HepG2 (cell line): Measurements from ENCODE around the gene MCEE. TPM values are rescaled to one million over a fixed set of nuclear protein-coding genes. Genes with fewer than 3 reads are reported as not detected.

ENCODE experiments used
- ATAD3A ChIP-seq: sonication (generic); formaldehyde crosslinking; IDR thresholded peaks from 2 replicates; pipeline ENCODE4 v1.4.0; 2020; ENCODE audit warnings: missing genetic modification reagents
- HOXA3 ChIP-seq: sonication (generic); formaldehyde crosslinking; IDR thresholded peaks from 2 replicates; pipeline ENCODE4 v1.5.0; 2020; ENCODE audit warnings: missing genetic modification reagents
- KDM6A ChIP-seq: IDR thresholded peaks from 2 replicates; pipeline ENCODE4 v1.6.1; 2016; ENCODE audit warnings: low read depth
- SNAPC4 ChIP-seq: sonication (generic); formaldehyde crosslinking; IDR thresholded peaks from 2 replicates; pipeline ENCODE4 v1.4.0; 2020; ENCODE audit warnings: mild to moderate bottlenecking, missing genetic modification reagents
- SRSF4 ChIP-seq: fragments of 200-400 bp; formaldehyde crosslinking; IDR thresholded peaks from one replicate; pipeline ENCODE4 v1.6.1; 2018; ENCODE audit warnings: mild to moderate bottlenecking, low read depth, low read length, moderate library complexity; ENCODE audit not compliant: poor library complexity, severe bottlenecking
- TOPORS ChIP-seq: sonication (generic); formaldehyde crosslinking; IDR thresholded peaks from 2 replicates; pipeline ENCODE4 v1.8.0; 2023; ENCODE audit warnings: mild to moderate bottlenecking, missing genetic modification reagents
- ZBTB43 ChIP-seq: sonication (generic); formaldehyde crosslinking; conservative IDR thresholded peaks from 2 replicates; pipeline ENCODE4 v1.4.0; 2020; ENCODE audit warnings: missing genetic modification reagents
- ZIK1 ChIP-seq: sonication (generic); formaldehyde crosslinking; IDR thresholded peaks from 2 replicates; pipeline ENCODE4 v1.5.0; 2020; ENCODE audit warnings: mild to moderate bottlenecking, low read depth, missing genetic modification reagents, borderline replicate concordance
- ZNF234 ChIP-seq: sonication (generic); formaldehyde crosslinking; conservative IDR thresholded peaks from 2 replicates; pipeline ENCODE4 v1.5.1; 2020; ENCODE audit warnings: mild to moderate bottlenecking, missing genetic modification reagents
- ZNF34 ChIP-seq: sonication (generic); formaldehyde crosslinking; IDR thresholded peaks from 2 replicates; pipeline ENCODE4 v1.4.0; 2020; ENCODE audit warnings: mild to moderate bottlenecking, missing genetic modification reagents, borderline replicate concordance
- ZNF558 ChIP-seq: sonication (generic); formaldehyde crosslinking; IDR thresholded peaks from 2 replicates; pipeline ENCODE4 v1.9.0; 2022; ENCODE audit warnings: mild to moderate bottlenecking, missing genetic modification reagents, borderline replicate concordance
- ZNF607 ChIP-seq: sonication (generic); formaldehyde crosslinking; IDR thresholded peaks from 2 replicates; pipeline ENCODE4 v1.5.1; 2020; ENCODE audit warnings: missing genetic modification reagents, mild to moderate bottlenecking, borderline replicate concordance
- ZSCAN20 ChIP-seq: sonication (generic); formaldehyde crosslinking; IDR thresholded peaks from 2 replicates; pipeline ENCODE4 v1.4.0; 2020; ENCODE audit warnings: missing genetic modification reagents, mild to moderate bottlenecking, borderline replicate concordance
- polyA plus RNA-seq, 8 experiments: library from polyadenylated mRNA; depleted of rRNA in 3 of 8; stranded (reverse) in 7 of 8; unstranded in 1 of 8; fragments of >200 nt; fragmentation: Illumina TruSeq in 4 of 8; extraction: Trizol in 4 of 8; gene quantifications; 2 replicates each; pipeline versions ENCODE4 v1.2.1 to v1.2.3, GENCODE V29; 2011 to 2016; ENCODE audit warnings: low read depth in 4 of 8, missing spikeins in 1 of 8, mixed read lengths in 1 of 8; ENCODE audit not compliant: insufficient read depth in 1 of 8
- total RNA-seq, 5 experiments: library from RNA; depleted of rRNA; stranded (reverse); fragments of >200 nt; fragmentation: Illumina TruSeq; extraction: Trizol; gene quantifications; 2 replicates each; pipeline ENCODE4 v1.2.3, GENCODE V29; 2016; ENCODE audit warnings: low read depth in 1 of 5
- TF ChIP-seq, protein P1 (sequence below): IDR thresholded peaks from 2 replicates; pipeline ENCODE4 v1.6.1; 2016
- TF ChIP-seq, protein P2 (sequence below): sonication (generic); formaldehyde crosslinking; IDR thresholded peaks from 2 replicates; pipeline ENCODE4 v1.5.1; 2020; ENCODE audit warnings: mild to moderate bottlenecking, moderate library complexity, missing genetic modification reagents
- TF ChIP-seq, protein P3 (sequence below): sonication (generic); formaldehyde crosslinking; IDR thresholded peaks from 2 replicates; pipeline ENCODE4 v1.4.0; 2020; ENCODE audit warnings: missing genetic modification reagents, borderline replicate concordance

Gene MCEE
- total and polyA plus RNA-seq, 2 of the 13 experiments (the other 11 are each of a cell fraction or from before 2014, with no cell fraction given) = 32.0 to 66.9 TPM

DNA sequence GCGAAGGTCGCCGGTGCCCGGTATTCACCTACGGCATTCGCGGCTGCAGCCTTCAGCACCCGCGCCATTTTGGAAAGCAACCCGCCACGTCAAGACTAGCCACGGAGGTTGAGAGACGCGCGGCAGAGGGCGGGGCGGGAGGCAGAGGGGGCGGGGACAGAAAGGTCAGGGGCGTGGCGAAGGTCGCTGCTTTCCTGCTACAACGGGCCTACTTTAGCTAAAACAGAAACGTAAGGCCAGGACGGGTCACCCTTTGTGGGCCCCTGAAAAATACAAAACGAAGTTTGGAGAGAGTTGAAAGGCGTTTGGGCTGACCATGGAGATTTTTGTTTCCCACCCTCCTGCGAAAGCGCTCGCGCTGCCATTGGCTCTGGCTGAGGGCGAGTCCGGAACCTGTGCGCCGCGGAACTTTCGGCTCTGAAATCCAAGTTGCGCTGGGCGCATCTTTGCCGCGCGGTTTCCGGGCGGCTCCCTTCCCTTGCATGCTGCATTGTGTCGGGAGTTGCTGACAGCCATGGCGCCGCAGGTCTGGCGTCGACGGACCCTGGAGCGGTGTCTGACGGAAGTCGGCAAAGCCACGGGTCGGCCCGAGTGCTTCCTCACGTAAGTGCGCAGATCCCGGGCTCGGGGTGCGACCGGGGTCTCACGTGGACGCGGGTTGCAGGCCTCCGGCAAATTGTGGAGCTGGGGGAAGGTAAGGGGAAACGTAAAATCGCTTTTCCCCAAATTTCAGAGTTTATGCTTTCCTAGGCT, at the start of gene MCEE, which contains the start of gene MPHOSPH10 (continued):
- TF ChIP-seq ZSCAN20 (CRISPR knock-in tag) (peak; percentile 77), ATAD3A (no peak), SRSF4 (peak; percentile 90), ZNF34 (CRISPR knock-in tag) (peak; percentile 18; the same call in 1 of the 2 replicates), ZNF234 (CRISPR knock-in tag) (no peak; the same call in none of the 2 replicates), SNAPC4 (CRISPR knock-in tag) (0 out of 2 replicates have a peak, but pooled peaks have one; percentile 72), HOXA3 (CRISPR knock-in tag) (peak; percentile 85), TOPORS (peak; percentile 64), ZNF558 (CRISPR knock-in tag) (peak; percentile 95; the same call in 1 of the 2 replicates), ZNF607 (CRISPR knock-in tag) (peak; percentile 56), KDM6A (CRISPR knock-in tag) (no peak; the same call in 1 of the 2 replicates), ZBTB43 (CRISPR knock-in tag) (peak; percentile 86), ZIK1 (peak; percentile 63)
- TF ChIP-seq, protein P1, sequence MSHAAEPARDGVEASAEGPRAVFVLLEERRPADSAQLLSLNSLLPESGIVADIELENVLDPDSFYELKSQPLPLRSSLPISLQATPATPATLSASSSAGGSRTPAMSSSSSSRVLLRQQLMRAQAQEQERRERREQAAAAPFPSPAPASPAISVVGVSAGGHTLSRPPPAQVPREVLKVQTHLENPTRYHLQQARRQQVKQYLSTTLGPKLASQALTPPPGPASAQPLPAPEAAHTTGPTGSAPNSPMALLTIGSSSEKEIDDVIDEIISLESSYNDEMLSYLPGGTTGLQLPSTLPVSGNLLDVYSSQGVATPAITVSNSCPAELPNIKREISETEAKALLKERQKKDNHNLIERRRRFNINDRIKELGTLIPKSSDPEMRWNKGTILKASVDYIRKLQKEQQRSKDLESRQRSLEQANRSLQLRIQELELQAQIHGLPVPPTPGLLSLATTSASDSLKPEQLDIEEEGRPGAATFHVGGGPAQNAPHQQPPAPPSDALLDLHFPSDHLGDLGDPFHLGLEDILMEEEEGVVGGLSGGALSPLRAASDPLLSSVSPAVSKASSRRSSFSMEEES (CRISPR knock-in tag) = 0 out of 2 replicates have a peak, but pooled peaks have one; percentile 47
- TF ChIP-seq, protein P2, sequence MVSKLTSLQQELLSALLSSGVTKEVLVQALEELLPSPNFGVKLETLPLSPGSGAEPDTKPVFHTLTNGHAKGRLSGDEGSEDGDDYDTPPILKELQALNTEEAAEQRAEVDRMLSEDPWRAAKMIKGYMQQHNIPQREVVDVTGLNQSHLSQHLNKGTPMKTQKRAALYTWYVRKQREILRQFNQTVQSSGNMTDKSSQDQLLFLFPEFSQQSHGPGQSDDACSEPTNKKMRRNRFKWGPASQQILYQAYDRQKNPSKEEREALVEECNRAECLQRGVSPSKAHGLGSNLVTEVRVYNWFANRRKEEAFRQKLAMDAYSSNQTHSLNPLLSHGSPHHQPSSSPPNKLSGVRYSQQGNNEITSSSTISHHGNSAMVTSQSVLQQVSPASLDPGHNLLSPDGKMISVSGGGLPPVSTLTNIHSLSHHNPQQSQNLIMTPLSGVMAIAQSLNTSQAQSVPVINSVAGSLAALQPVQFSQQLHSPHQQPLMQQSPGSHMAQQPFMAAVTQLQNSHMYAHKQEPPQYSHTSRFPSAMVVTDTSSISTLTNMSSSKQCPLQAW (CRISPR knock-in tag) = peak; percentile 83
- TF ChIP-seq, protein P3, sequence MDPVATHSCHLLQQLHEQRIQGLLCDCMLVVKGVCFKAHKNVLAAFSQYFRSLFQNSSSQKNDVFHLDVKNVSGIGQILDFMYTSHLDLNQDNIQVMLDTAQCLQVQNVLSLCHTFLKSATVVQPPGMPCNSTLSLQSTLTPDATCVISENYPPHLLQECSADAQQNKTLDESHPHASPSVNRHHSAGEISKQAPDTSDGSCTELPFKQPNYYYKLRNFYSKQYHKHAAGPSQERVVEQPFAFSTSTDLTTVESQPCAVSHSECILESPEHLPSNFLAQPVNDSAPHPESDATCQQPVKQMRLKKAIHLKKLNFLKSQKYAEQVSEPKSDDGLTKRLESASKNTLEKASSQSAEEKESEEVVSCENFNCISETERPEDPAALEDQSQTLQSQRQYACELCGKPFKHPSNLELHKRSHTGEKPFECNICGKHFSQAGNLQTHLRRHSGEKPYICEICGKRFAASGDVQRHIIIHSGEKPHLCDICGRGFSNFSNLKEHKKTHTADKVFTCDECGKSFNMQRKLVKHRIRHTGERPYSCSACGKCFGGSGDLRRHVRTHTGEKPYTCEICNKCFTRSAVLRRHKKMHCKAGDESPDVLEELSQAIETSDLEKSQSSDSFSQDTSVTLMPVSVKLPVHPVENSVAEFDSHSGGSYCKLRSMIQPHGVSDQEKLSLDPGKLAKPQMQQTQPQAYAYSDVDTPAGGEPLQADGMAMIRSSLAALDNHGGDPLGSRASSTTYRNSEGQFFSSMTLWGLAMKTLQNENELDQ (CRISPR knock-in tag) = peak; percentile 56; the same call in 1 of the 2 replicates
